Epithelial cell of proximal tubule (primary cell): Measurements from ENCODE around the gene CAMK2D. TPM values are rescaled to one million over a fixed set of nuclear protein-coding genes. Genes with fewer than 3 reads are reported as not detected.

Source experiments
- DNase-seq: peaks from one replicate; pipeline ENCODE4 v3.0.0-alpha.2; 2011; ENCODE audit warnings: low read depth
- H3K4me3 ChIP-seq: 2 replicates; pipeline ENCODE4 v1.5.1; 2011; ENCODE audit warnings: low read depth, mild to moderate bottlenecking, low read length
- CTCF ChIP-seq: conservative IDR thresholded peaks from 2 replicates; pipeline ENCODE4 v1.5.1; 2012; ENCODE audit warnings: low read depth, mild to moderate bottlenecking, low read length
- total RNA-seq: library from RNA; depleted of rRNA; stranded (reverse); fragments of >200 nt; gene quantifications from 2 replicates; pipeline ENCODE4 v1.2.3, GENCODE V29; 2015

The CAMK2D gene
- total RNA-seq, 1 donor from 2014 or later = 42.2 TPM

- TF ChIP-seq CTCF = no peak
- no peak overlapping the region for H3K4me3 ChIP-seq
- no peak for DNase-seq
Measured at GRCh38 chr4:113404167-113404571, 357.4 kb downstream of the CAMK2D start.

Other genes with a start within 250 kb of the CAMK2D start
- 28.5 and 31.9 TPM in 2 replicates for gene ARSJ, start 217.9 kb upstream of the CAMK2D start, total RNA-seq